ENCODE results near the gene WDR86.

- no peak for TF ChIP-seq CTCF (IDR thresholded peaks at IDR 0.05; ENCODE audit: insufficient read depth, low read length)
- no peak for TF ChIP-seq POLR2AphosphoS5 (IDR thresholded peaks at IDR 0.05; ENCODE audit: low read depth)
- no peak for TF ChIP-seq REST (IDR thresholded peaks at IDR 0.05; ENCODE audit: insufficient replicate concordance, low read depth)
- TF ChIP-seq GABPA (IDR thresholded peaks at IDR 0.05; ENCODE audit: low read depth): no peak
- no peak for TF ChIP-seq SPI1 (IDR thresholded peaks at IDR 0.05; ENCODE audit: borderline replicate concordance, low read depth)
Measured at GRCh38 chr7:151379534-151380198, 30.2 kb downstream of the WDR86 start.

All from HL-60 (cell line).